HepG2 (cell line): Measurements from ENCODE around the gene SLC23A3. TPM values are rescaled to one million over a fixed set of nuclear protein-coding genes. Genes with fewer than 3 reads are reported as not detected.

Experiments
- ATF6 ChIP-seq: sonication (generic); formaldehyde crosslinking; conservative IDR thresholded peaks from 2 replicates; pipeline ENCODE4 v1.4.0; 2020; ENCODE audit warnings: missing genetic modification reagents
- EEA1 ChIP-seq: sonication (generic); formaldehyde crosslinking; IDR thresholded peaks from 2 replicates; pipeline ENCODE4 v1.5.1; 2020; ENCODE audit warnings: mild to moderate bottlenecking, missing genetic modification reagents, borderline replicate concordance
- ELF3 ChIP-seq: IDR thresholded peaks from 2 replicates; pipeline ENCODE4 v1.6.1; 2016; ENCODE audit warnings: missing genetic modification reagents, missing compliant biosample characterization
- HNF1B ChIP-seq: sonication (generic); formaldehyde crosslinking; IDR thresholded peaks from 2 replicates; pipeline ENCODE4 v1.5.1; 2020; ENCODE audit warnings: mild to moderate bottlenecking, moderate library complexity, missing genetic modification reagents
- IRF9 ChIP-seq: sonication (generic); formaldehyde crosslinking; IDR thresholded peaks from 2 replicates; pipeline ENCODE4 v1.8.0; 2022; ENCODE audit warnings: missing genetic modification reagents, mild to moderate bottlenecking, borderline replicate concordance
- KLF13 ChIP-seq: sonication (generic); formaldehyde crosslinking; IDR thresholded peaks from 2 replicates; pipeline ENCODE4 v1.4.0; 2020; ENCODE audit warnings: mild to moderate bottlenecking, missing genetic modification reagents
- MYPOP ChIP-seq: sonication (generic); formaldehyde crosslinking; IDR thresholded peaks from 2 replicates; pipeline ENCODE4 v1.8.1; 2023; ENCODE audit warnings: mild to moderate bottlenecking, moderate library complexity, missing genetic modification reagents
- NFE2L1 ChIP-seq: sonication (generic); formaldehyde crosslinking; IDR thresholded peaks from 2 replicates; pipeline ENCODE4 v1.4.0; 2020; ENCODE audit warnings: missing genetic modification reagents, mild to moderate bottlenecking, borderline replicate concordance
- NFKBIZ ChIP-seq: IDR thresholded peaks from 2 replicates; pipeline ENCODE4 v1.6.1; 2018; ENCODE audit warnings: missing genetic modification reagents, missing compliant biosample characterization
- NR2F1 ChIP-seq, 2 experiments: fragments of 450-650 bp in 1 of 2; formaldehyde crosslinking in 1 of 2; IDR thresholded peaks; 2 replicates each; pipeline versions ENCODE4 v1.5.0 to v1.6.1; 2016 to 2020; ENCODE audit warnings: mild to moderate bottlenecking in 1 of 2, missing compliant biosample characterization in 1 of 2, missing genetic modification reagents in 1 of 2, moderate library complexity in 1 of 2
- PITX1 ChIP-seq: sonication (generic); formaldehyde crosslinking; IDR thresholded peaks from 2 replicates; pipeline ENCODE4 v1.5.1; 2020; ENCODE audit warnings: mild to moderate bottlenecking, missing genetic modification reagents
- PRPF4 ChIP-seq: fragments of 200-400 bp; formaldehyde crosslinking; IDR thresholded peaks from 2 replicates; pipeline ENCODE4 v1.6.1; 2016; ENCODE audit warnings: low read length, low read depth; ENCODE audit not compliant: poor library complexity, severe bottlenecking
- REL ChIP-seq: sonication (generic); formaldehyde crosslinking; conservative IDR thresholded peaks from 2 replicates; pipeline ENCODE4 v1.8.0; 2022; ENCODE audit warnings: mild to moderate bottlenecking, missing genetic modification reagents, moderate library complexity
- RORA ChIP-seq: sonication (generic); formaldehyde crosslinking; IDR thresholded peaks from 2 replicates; pipeline ENCODE4 v1.5.0; 2020; ENCODE audit warnings: mild to moderate bottlenecking, missing genetic modification reagents, moderate library complexity
- ZMYM2 ChIP-seq: sonication (generic); formaldehyde crosslinking; IDR thresholded peaks from 2 replicates; pipeline ENCODE4 v1.8.0; 2022; ENCODE audit warnings: mild to moderate bottlenecking, missing genetic modification reagents
- ZNF597 ChIP-seq: sonication (generic); formaldehyde crosslinking; IDR thresholded peaks from 2 replicates; pipeline ENCODE4 v1.5.0; 2020; ENCODE audit warnings: missing genetic modification reagents
- ZNF850 ChIP-seq: sonication (generic); formaldehyde crosslinking; conservative IDR thresholded peaks from 2 replicates; pipeline ENCODE4 v1.9.0; 2021; ENCODE audit warnings: mild to moderate bottlenecking, missing genetic modification reagents
- polyA plus RNA-seq, 8 experiments: library from polyadenylated mRNA; depleted of rRNA in 3 of 8; stranded (reverse) in 7 of 8; unstranded in 1 of 8; fragments of >200 nt; fragmentation: Illumina TruSeq in 4 of 8; extraction: Trizol in 4 of 8; gene quantifications; 2 replicates each; pipeline versions ENCODE4 v1.2.1 to v1.2.3, GENCODE V29; 2011 to 2016; ENCODE audit warnings: low read depth in 4 of 8, missing spikeins in 1 of 8, mixed read lengths in 1 of 8; ENCODE audit not compliant: insufficient read depth in 1 of 8
- total RNA-seq, 5 experiments: library from RNA; depleted of rRNA; stranded (reverse); fragments of >200 nt; fragmentation: Illumina TruSeq; extraction: Trizol; gene quantifications; 2 replicates each; pipeline ENCODE4 v1.2.3, GENCODE V29; 2016; ENCODE audit warnings: low read depth in 1 of 5

Gene SLC23A3
- total and polyA plus RNA-seq, 2 of the 13 experiments (the other 11 are each of a cell fraction or from before 2014, with no cell fraction given) = 0.38 to 0.78 TPM

GRCh38 chr2:219177552-219178376 is 7.9 kb upstream of the SLC23A3 start, which contains the start of gene RETREG2 (continued):
- no peak for TF ChIP-seq NFKBIZ (CRISPR knock-in tag)
- no peak; the same call in 1 of the 2 replicates for TF ChIP-seq REL (CRISPR knock-in tag)
- TF ChIP-seq KLF13 (CRISPR knock-in tag) = peak; percentile 68; the same call in 1 of the 2 replicates
- TF ChIP-seq ZNF850 (CRISPR knock-in tag) = no peak
- TF ChIP-seq PITX1 (CRISPR knock-in tag) = 0 out of 2 replicates have a peak, but pooled peaks have one; percentile 46
- peak; percentile 79; the same call in 1 of the 2 replicates for TF ChIP-seq IRF9 (CRISPR knock-in tag)
- TF ChIP-seq HNF1B (CRISPR knock-in tag) = peak; percentile 94
- TF ChIP-seq PRPF4 = no peak
- no peak for TF ChIP-seq RORA (CRISPR knock-in tag)
- TF ChIP-seq NR2F1 (CRISPR knock-in tag; IDR thresholded peaks at IDR 0.05) = no peak
- no peak; the same call in 1 of the 2 replicates for TF ChIP-seq MYPOP
- peak; percentile 75; the same call in 1 of the 2 replicates for TF ChIP-seq ATF6 (CRISPR knock-in tag)
- peak; percentile 82 for TF ChIP-seq ELF3 (CRISPR knock-in tag)
- no peak for TF ChIP-seq ZMYM2 (CRISPR knock-in tag)
- no peak for TF ChIP-seq ZNF597 (CRISPR knock-in tag)
- TF ChIP-seq EEA1 (CRISPR knock-in tag) = peak; percentile 59; the same call in 1 of the 2 replicates
- TF ChIP-seq NFE2L1 = no peak
